Measurements from ENCODE around the gene ZNF497.
"Not testable (repeated sequence)": the region's sequence is repeated elsewhere in the genome, so short reads cannot be mapped to it uniquely, and the experiment has no call there.

ZNF497 gene

GRCh38 chr19:58366585-58367430, 4.3 kb upstream of the ZNF497 start:
- no peak for DNase-seq

- no peak for DNase-seq
These were observed 1.6 kb upstream of the ZNF497 start for GRCh38 chr19:58364146-58364545.

GRCh38 chr19:58361900-58362271, 665 bp downstream of the ZNF497 start:
- peak; percentile 59 to 68 for DNase-seq

- DNase-seq = no peak
These were observed 4.9 kb downstream of the ZNF497 start for GRCh38 chr19:58357481-58358145.

- DNase-seq = no peak
These were observed 5.6 kb downstream of the ZNF497 start for GRCh38 chr19:58356766-58357480.

- peak; percentile 25 to 34 for DNase-seq
These were observed 6.4 kb downstream of the ZNF497 start for GRCh38 chr19:58355908-58356765.

- no peak for DNase-seq
These were observed 7.2 kb downstream of the ZNF497 start for GRCh38 chr19:58355215-58355796.

- no peak for DNase-seq
These were observed 8.0 kb downstream of the ZNF497 start for GRCh38 chr19:58354478-58355030.

GRCh38 chr19:58353717-58354477, 8.7 kb downstream of the ZNF497 start:
- DNase-seq = no peak

- DNase-seq = no peak
These were observed 9.5 kb downstream of the ZNF497 start, which contains the start of gene A1BG for GRCh38 chr19:58352760-58353671. A1BG (minus strand) TSS chr19:58353492; CDS start chr19:58353437, 55 bp downstream.

GRCh38 chr19:58351990-58352755, 10.4 kb downstream of the ZNF497 start:
- no peak for DNase-seq

GRCh38 chr19:58351558-58351878, 11.0 kb downstream of the ZNF497 start:
- no peak for DNase-seq

- DNase-seq = no peak
These were observed 11.5 kb downstream of the ZNF497 start for GRCh38 chr19:58350871-58351557.

- no peak for DNase-seq
These were observed 12.3 kb downstream of the ZNF497 start for GRCh38 chr19:58350001-58350861.

GRCh38 chr19:58349590-58349989, 13.0 kb downstream of the ZNF497 start:
- no peak for DNase-seq

GRCh38 chr19:58348080-58348479, 14.5 kb downstream of the ZNF497 start:
- DNase-seq = not testable (repeated sequence)

Measured in activated CD4-positive, alpha-beta T cell treated with anti-CD3 and anti-CD28 coated beads, Interleukin-2, amount 50 U/mL, for 48 hours (primary cell).